ENCODE results near the gene PDCL3. TPM values are rescaled to one million over a fixed set of nuclear protein-coding genes. Genes with fewer than 3 reads are reported as not detected.

The PDCL3 gene
- total RNA-seq, 2 experiments from 2014 or later = 43.0 to 45.6 TPM

GRCh38 chr2:100556746-100557145 lies 6.0 kb upstream of the PDCL3 start:
- CTCF ChIA-PET = no interaction called here
- POLR2A ChIA-PET = no interaction called here

- CTCF ChIA-PET = interaction anchor here (0.6 kb wide), 1 partner anchor 206 kb away, joined by 5 read pairs; no protein-coding TSS in a partner anchor
- POLR2A ChIA-PET = no interaction called here
Measured at GRCh38 chr2:100560216-100560830, 2.5 kb upstream of the PDCL3 start.

GRCh38 chr2:100561191-100561590 lies 1.6 kb upstream of the PDCL3 start:
- CTCF ChIA-PET = no interaction called here

GRCh38 chr2:100563407-100564247 lies 834 bp downstream of the PDCL3 start:
- ChIA-PET CTCF (interaction anchor here (0.6 to 1.3 kb wide), 5 partner anchors 11 to 25 kb away, joined by 3 to 6 read pairs (median 3); no protein-coding TSS in a partner anchor), POLR2A (interaction anchor here (0.8 to 1.9 kb wide), 4 partner anchors 17 to 438 kb away, joined by 4 to 11 read pairs (median 6); partner anchors contain the start of genes CHST10 and RPL31)

More at GRCh38 chr2:100561191-100561590, 1.6 kb upstream of the PDCL3 start:
- POLR2A ChIA-PET = interaction anchor here (0.7 kb wide), 1 partner anchor 97 kb away, joined by 3 read pairs; no protein-coding TSS in a partner anchor

- ChIA-PET CTCF (interaction anchor here (0.6 kb wide), 1 partner anchor 633 kb away, joined by 3 read pairs; no protein-coding TSS in a partner anchor), POLR2A (no interaction called here)
Measured at GRCh38 chr2:100568989-100569388, 6.2 kb downstream of the PDCL3 start.

GRCh38 chr2:100571668-100572067 lies 8.9 kb downstream of the PDCL3 start:
- ChIA-PET CTCF (no interaction called here), POLR2A (no interaction called here)

- ChIA-PET CTCF (interaction anchor here (1.1 kb wide), 1 partner anchor 14 kb away, joined by 3 read pairs; no protein-coding TSS in a partner anchor), POLR2A (interaction anchor here (0.6 kb wide), 1 partner anchor 10 kb away, joined by 4 read pairs; no protein-coding TSS in a partner anchor)
Measured at GRCh38 chr2:100577777-100578176, 15.0 kb downstream of the PDCL3 start.

GRCh38 chr2:100580367-100581276 lies 17.8 kb downstream of the PDCL3 start:
- CTCF ChIA-PET = interaction anchor here (1.1 kb wide), 1 partner anchor 18 kb away, joined by 3 read pairs; the partner anchor contains the start of gene PDCL3
- POLR2A ChIA-PET = interaction anchor here (0.6 to 1.2 kb wide), 5 partner anchors 11 to 291 kb away, joined by 4 to 8 read pairs (median 6); partner anchors contain the start of gene PDCL3

GRCh38 chr2:100581277-100581612 lies 18.5 kb downstream of the PDCL3 start:
- ChIA-PET POLR2A (interaction anchor here (0.6 to 0.7 kb wide), 2 partner anchors 292 to 426 kb away, joined by 4 to 10 read pairs; no protein-coding TSS in a partner anchor), CTCF (interaction anchor here (0.7 to 1.1 kb wide), 2 partner anchors 18 to 417 kb away, joined by 3 read pairs; partner anchors contain the start of gene PDCL3)

GRCh38 chr2:100584816-100585215 lies 22.0 kb downstream of the PDCL3 start:
- ChIA-PET POLR2A (no interaction called here), CTCF (no interaction called here)

GRCh38 chr2:100588071-100588786 lies 25.4 kb downstream of the PDCL3 start:
- ChIA-PET CTCF (interaction anchor here (1.3 kb wide), 1 partner anchor 25 kb away, joined by 4 read pairs; the partner anchor contains the start of gene PDCL3), POLR2A (interaction anchor here (0.6 to 1.0 kb wide), 2 partner anchors 10 to 25 kb away, joined by 4 read pairs; partner anchors contain the start of gene PDCL3)

- CTCF ChIA-PET = no interaction called here
Measured at GRCh38 chr2:100589527-100589926, 26.7 kb downstream of the PDCL3 start.

GRCh38 chr2:100592226-100592625 lies 29.4 kb downstream of the PDCL3 start:
- CTCF ChIA-PET = no interaction called here
- POLR2A ChIA-PET = no interaction called here

More at GRCh38 chr2:100589527-100589926, 26.7 kb downstream of the PDCL3 start:
- POLR2A ChIA-PET = no interaction called here

- ChIA-PET POLR2A (no interaction called here), CTCF (no interaction called here)
Measured at GRCh38 chr2:100596465-100596864, 33.7 kb downstream of the PDCL3 start.

GRCh38 chr2:100599566-100599965 lies 36.8 kb downstream of the PDCL3 start:
- POLR2A ChIA-PET = no interaction called here
- CTCF ChIA-PET = no interaction called here

GRCh38 chr2:100601661-100602060 lies 38.9 kb downstream of the PDCL3 start:
- POLR2A ChIA-PET = no interaction called here
- CTCF ChIA-PET = interaction anchor here (0.7 kb wide), 2 partner anchors 40 to 179 kb away, joined by 3 to 5 read pairs; no protein-coding TSS in a partner anchor

GRCh38 chr2:100603414-100603813 lies 40.6 kb downstream of the PDCL3 start:
- POLR2A ChIA-PET = no interaction called here
- CTCF ChIA-PET = interaction anchor here (0.9 kb wide), 2 partner anchors 9 to 15 kb away, joined by 3 to 5 read pairs; no protein-coding TSS in a partner anchor

GRCh38 chr2:100603948-100604633 lies 41.3 kb downstream of the PDCL3 start:
- CTCF ChIA-PET = interaction anchor here (0.9 kb wide), 2 partner anchors 9 to 14 kb away, joined by 3 to 5 read pairs; no protein-coding TSS in a partner anchor
- POLR2A ChIA-PET = no interaction called here

All from activated CD8-positive, alpha-beta memory T cell treated with anti-CD3 and anti-CD28 coated beads for 36 hours (primary cell).